CD4-positive, alpha-beta T cell treated with Interleukin-17A for 1 hour (primary cell): Measurements from ENCODE around the gene KRT8.
"Not testable (repeated sequence)": the region's sequence is repeated elsewhere in the genome, so short reads cannot be mapped to it uniquely, and the experiment has no call there.

Source experiments
- DNase-seq: peaks from one replicate; pipeline ENCODE4 v3.0.0-alpha.2; 2020

The KRT8 gene

GRCh38 chr12:52904509-52905300, at the start of gene KRT8:
KRT8 (minus strand) TSS chr12:52905076; CDS start chr12:52904981, 95 bp downstream.
- not testable (repeated sequence) for DNase-seq

GRCh38 chr12:52953181-52953841, 48.4 kb upstream of the KRT8 start:
- no peak for DNase-seq

DNA sequence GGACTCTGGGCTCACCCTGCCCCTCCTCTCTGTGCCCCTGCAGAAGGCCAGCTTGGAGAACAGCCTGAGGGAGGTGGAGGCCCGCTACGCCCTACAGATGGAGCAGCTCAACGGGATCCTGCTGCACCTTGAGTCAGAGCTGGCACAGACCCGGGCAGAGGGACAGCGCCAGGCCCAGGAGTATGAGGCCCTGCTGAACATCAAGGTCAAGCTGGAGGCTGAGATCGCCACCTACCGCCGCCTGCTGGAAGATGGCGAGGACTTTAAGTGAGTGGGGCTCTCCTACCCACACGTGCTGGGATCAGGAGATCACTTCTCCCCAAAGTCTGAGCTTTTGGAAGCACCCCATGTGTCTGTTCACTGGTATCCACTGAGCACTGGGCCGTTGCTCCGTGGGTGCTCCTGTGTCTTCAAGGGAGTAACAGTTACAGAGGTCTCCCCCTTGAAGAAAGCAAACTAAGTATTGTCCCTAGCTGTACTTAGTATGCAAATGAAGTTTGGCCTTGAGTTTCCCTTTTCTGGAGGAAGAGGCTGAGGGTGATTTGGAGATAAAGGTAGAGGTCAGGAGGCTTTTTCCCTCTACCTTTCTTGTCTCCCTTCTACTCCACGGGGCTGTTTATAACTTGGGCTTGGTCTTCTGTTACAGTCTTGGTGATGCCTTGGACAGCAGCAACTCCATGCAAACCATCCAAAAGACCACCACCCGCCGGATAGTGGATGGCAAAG, 47.4 kb upstream of the KRT8 start:
- DNase-seq = no peak

GRCh38 chr12:52951640-52952039, 46.8 kb upstream of the KRT8 start:
- DNase-seq = no peak

DNA sequence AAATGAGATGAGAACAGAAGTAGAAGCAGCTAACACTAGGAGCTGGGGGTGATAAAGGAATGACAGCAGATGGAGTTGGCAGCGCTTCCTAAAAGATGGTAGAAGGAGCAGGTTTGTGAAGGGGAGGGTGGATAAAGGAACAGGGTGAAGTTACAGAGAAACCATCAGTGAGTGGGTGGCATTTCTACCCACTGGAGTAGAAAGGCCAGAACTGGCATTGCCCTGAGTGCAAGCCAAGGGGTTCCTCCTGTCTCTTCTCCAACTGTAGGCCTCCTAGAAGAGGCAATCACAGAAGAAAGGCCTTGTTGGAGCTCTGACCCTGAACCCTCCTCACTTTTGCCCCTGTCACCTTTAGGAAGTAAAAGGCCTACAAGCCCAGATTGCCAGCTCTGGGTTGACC, 46.2 kb upstream of the KRT8 start:
- DNase-seq = no peak

DNA sequence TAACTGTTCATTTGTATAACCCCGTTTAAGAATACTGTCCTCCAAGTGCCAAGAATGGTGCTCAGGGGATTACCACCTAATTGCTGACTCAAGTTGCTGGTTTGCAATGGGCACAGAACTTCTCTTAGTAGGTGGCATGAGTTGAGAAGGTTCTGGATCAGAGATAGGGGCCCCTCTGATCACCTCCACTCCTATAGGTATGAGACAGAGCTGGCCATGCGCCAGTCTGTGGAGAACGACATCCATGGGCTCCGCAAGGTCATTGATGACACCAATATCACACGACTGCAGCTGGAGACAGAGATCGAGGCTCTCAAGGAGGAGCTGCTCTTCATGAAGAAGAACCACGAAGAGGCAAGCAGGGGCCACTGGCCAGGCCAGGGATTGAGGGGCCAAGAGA, 45.7 kb upstream of the KRT8 start:
- DNase-seq = no peak

- DNase-seq = no peak
These were observed 44.8 kb upstream of the KRT8 start for GRCh38 chr12:52949413-52950331.

- DNase-seq = no peak
These were observed 43.0 kb upstream of the KRT8 start for GRCh38 chr12:52947738-52948423.

- DNase-seq = no peak
These were observed 42.1 kb upstream of the KRT8 start for GRCh38 chr12:52946797-52947547.

DNA sequence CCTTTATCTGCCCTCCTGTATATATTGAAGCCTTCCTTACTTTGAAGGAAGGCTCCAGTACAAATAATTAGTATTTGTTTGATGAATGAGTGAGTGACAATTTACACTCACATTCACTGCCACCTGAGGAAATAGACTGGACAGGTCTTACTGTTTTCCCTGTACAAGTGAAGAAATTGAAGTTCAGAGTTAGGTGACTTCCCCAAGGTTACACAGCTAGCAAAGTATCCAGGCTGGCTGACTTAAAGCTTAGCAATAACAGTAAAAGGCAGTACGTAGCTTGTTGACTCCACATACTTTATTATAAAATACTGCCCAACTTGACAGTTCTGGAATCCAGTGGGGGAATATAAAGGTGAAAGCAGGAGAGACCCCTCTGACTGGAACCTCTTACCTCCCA, 41.5 kb upstream of the KRT8 start:
- no peak for DNase-seq

DNA sequence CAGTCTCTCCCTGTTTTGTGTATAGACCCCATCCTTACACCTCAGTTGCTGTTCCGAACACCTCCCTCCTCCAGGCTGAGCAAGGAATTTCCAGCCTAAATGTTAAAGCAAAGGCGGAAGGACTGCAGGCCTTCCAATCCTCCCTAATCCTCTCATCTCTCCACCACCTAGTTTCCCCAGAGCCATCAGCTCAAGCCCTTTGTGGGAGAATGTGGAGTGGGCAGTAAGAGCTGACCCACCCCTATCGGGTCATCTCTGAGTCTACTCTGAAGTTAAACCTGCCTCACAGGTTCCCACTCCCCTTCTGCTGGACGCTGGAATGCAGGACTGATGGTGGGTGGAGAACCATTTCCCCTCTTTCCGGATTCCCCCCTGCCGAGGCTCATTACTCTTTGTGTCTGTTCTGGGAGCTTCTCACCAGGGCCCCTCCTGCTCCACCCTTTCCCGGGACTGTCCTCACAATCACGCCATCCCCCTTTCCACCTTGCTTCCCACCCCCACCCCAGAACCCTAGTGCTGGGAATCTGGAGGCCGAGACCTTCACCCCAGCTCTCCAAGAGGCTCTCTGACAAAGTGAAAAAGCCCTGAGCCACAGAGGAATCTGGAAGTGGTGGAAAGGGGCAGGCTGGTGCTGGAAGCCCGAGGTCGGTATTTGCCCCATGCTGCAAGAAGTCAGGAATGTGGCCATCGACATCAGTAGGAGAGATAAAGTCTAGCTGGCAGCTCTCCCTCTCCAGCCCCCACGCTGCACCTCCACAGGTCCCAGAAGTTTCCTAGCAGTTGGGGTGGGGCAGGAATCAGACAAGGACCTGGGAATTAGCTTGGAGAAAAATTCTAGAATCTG, 40.7 kb upstream of the KRT8 start:
- no peak for DNase-seq

GRCh38 chr12:52944683-52945388, 40.0 kb upstream of the KRT8 start:
- no peak for DNase-seq

DNA sequence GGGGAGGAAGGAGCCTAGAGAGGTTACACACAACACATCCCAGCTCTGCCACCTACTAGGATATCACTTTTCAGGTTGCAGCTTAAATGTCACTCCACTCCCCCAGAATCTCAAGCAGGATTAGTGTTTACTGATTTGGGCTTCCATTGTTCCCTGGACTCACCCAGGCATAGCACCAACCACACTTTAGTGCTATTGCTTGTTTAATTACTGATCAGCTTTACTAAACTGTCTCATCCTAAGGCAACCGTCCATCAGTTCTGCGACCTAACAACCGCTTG, 38.0 kb upstream of the KRT8 start:
- no peak for DNase-seq

DNA sequence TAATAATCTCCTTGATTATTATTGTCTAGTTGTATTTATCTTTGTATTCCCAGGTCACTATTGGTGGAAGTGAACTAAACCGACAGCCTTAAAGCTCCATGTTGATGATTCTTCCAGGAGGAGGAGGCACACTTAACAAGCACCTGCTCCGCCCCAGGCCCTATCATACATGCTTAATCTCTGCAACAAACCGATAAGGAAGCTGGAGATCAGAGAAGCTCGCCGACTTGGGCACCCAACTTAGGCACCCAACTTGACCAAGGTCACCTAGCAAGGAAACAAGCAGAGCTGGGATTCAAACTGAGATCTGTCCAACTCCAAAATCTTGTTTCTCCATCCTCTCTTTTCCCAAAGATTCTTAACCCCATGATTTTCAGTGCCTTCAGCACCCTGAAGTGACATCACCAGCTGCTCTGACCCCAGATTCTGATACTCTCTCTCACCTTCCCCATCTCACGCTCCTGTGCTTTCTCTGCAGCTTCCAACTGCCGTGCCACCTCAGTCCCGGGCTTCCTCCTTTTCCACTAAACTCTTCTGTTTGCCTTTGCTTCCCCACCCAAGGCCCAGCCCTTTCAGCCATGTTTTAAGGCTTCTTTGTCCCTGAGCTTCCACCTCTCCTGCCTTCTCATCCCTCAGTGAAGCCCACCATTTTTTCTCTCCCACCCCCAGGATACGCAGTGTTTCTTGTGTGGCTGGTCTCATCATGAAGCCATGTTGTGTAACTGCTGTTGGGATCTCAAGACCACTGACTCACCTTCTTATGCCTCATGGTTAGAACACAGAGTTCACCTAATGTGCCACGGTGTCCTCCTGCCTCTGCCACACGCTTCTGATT, 37.4 kb upstream of the KRT8 start:
- no peak for DNase-seq

DNA sequence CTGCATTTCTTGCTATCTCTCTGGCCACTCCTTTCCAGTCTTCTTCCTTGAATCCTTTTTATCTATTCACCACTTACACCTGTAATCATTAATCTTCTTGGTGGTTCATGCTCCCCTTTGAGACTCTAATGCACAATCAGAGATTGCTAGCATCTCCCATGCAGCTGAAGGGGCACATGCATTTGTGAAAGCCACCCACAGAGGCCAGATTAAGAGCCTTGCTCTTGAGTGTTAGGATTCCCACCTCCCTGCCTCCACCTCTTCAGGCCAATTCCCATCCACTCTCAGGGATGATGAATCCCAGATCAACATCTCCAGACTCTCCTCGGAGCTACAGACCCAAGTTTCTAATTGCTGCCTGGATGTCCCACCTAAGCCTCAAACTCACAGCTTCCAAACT, 24.7 kb upstream of the KRT8 start:
- no peak for DNase-seq

- no peak for DNase-seq
These were observed 23.1 kb upstream of the KRT8 start for GRCh38 chr12:52927964-52928363.

- no peak for DNase-seq
These were observed 21.8 kb upstream of the KRT8 start for GRCh38 chr12:52926596-52927234.
